Measurements from ENCODE around the gene C6orf120. TPM values are rescaled to one million over a fixed set of nuclear protein-coding genes. Genes with fewer than 3 reads are reported as not detected.

C6orf120 gene
- total and polyA plus RNA-seq, 2 of the 13 experiments (the other 11 are each of a cell fraction or from before 2014, with no cell fraction given) = 21.7 to 29.9 TPM

DNA sequence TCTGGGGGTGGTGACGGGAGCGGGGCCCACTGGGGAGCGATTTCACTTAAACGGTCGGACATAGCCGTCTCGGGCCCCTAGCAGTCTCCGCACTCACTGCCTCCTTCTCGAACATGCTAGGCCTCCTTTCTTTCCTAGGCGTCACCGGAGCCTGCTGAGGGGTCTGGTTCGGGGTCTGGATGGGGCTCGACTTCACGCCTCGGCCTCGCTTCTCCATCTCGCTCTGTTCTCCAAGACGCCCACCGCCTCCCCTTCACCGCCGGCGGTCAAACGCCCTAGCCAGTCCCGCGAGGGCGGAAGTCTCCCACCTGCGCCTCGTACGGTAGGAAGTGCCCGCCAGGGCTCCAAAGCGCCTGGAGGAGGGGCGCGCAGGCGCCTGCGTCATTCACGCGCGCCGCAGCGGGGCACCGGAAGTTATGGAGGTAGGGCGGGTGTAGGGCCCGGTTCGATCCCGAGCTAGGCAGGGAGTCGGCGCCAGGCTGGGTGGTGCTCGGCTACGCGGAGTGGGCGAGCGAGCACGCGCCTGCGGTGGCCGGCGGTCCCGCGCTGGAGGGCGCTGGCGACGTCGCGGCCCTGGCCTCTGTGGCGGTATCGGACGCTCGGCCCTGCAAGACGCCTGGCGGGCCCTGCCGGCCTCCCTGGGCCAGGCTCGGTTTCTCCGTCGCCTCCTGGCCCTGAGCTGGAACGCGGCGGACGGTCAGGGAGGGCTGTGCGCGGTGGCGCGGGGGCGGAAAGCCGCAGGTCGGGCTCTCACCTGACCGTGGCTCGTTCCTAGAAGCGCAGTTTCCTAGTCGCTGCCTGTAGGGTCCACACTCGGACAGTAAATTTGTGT is 49.5 kb downstream of the C6orf120 start, which contains the start of the genes DYNLT2 and ERMARD (continued):
- TF ChIP-seq HMG20A (CRISPR knock-in tag; IDR thresholded peaks at IDR 0.05; ENCODE audit: borderline replicate concordance) (no peak; the same call in 1 of the 2 replicates), ZMYM3 (CRISPR knock-in tag; IDR thresholded peaks at IDR 0.05) (no peak), ZNF644 (CRISPR knock-in tag; IDR thresholded peaks at IDR 0.05; ENCODE audit: low read depth) (no peak), MAFG (CRISPR knock-in tag; IDR thresholded peaks at IDR 0.05) (peak; percentile 52; the same call in 1 of the 2 replicates), HDAC1 (CRISPR knock-in tag; IDR thresholded peaks at IDR 0.05) (peak; percentile 98), ZNF543 (CRISPR knock-in tag; IDR thresholded peaks at IDR 0.05) (peak; percentile 97), PCBP1 (IDR thresholded peaks at IDR 0.05; ENCODE audit: borderline replicate concordance, low read depth, low read length) (peak; percentile 88; the same call in 1 of the 2 replicates), ZNF747 (CRISPR knock-in tag; IDR thresholded peaks at IDR 0.05; ENCODE audit: borderline replicate concordance) (peak; percentile 96), RFX3 (CRISPR knock-in tag; IDR thresholded peaks at IDR 0.05) (no peak; the same call in 1 of the 2 replicates), ZFP37 (CRISPR knock-in tag; IDR thresholded peaks at IDR 0.05; ENCODE audit: borderline replicate concordance) (peak; percentile 83; the same call in 1 of the 2 replicates), ZNF20 (CRISPR knock-in tag; IDR thresholded peaks at IDR 0.05) (no peak), KDM1A (CRISPR knock-in tag; IDR thresholded peaks at IDR 0.05) (no peak; the same call in 1 of the 2 replicates), ZNF496 (CRISPR knock-in tag; IDR thresholded peaks at IDR 0.05; ENCODE audit: insufficient replicate concordance) (no peak), ZNF740 (CRISPR knock-in tag; IDR thresholded peaks at IDR 0.05) (peak; percentile 87), NFATC3 (CRISPR knock-in tag; IDR thresholded peaks at IDR 0.05) (no peak), FOXA3 (CRISPR knock-in tag; IDR thresholded peaks at IDR 0.05) (peak; percentile 77), CBFB (CRISPR knock-in tag; IDR thresholded peaks at IDR 0.05) (peak; percentile 86), ZNF672 (CRISPR knock-in tag; IDR thresholded peaks at IDR 0.05) (no peak; the same call in 1 of the 2 replicates)
- TF ChIP-seq, protein P1, sequence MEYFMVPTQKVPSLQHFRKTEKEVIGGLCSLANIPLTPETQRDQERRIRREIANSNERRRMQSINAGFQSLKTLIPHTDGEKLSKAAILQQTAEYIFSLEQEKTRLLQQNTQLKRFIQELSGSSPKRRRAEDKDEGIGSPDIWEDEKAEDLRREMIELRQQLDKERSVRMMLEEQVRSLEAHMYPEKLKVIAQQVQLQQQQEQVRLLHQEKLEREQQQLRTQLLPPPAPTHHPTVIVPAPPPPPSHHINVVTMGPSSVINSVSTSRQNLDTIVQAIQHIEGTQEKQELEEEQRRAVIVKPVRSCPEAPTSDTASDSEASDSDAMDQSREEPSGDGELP (IDR thresholded peaks at IDR 0.05; ENCODE audit: borderline replicate concordance, low read depth) = peak; percentile 71; the same call in 1 of the 2 replicates
- TF ChIP-seq, protein P2, sequence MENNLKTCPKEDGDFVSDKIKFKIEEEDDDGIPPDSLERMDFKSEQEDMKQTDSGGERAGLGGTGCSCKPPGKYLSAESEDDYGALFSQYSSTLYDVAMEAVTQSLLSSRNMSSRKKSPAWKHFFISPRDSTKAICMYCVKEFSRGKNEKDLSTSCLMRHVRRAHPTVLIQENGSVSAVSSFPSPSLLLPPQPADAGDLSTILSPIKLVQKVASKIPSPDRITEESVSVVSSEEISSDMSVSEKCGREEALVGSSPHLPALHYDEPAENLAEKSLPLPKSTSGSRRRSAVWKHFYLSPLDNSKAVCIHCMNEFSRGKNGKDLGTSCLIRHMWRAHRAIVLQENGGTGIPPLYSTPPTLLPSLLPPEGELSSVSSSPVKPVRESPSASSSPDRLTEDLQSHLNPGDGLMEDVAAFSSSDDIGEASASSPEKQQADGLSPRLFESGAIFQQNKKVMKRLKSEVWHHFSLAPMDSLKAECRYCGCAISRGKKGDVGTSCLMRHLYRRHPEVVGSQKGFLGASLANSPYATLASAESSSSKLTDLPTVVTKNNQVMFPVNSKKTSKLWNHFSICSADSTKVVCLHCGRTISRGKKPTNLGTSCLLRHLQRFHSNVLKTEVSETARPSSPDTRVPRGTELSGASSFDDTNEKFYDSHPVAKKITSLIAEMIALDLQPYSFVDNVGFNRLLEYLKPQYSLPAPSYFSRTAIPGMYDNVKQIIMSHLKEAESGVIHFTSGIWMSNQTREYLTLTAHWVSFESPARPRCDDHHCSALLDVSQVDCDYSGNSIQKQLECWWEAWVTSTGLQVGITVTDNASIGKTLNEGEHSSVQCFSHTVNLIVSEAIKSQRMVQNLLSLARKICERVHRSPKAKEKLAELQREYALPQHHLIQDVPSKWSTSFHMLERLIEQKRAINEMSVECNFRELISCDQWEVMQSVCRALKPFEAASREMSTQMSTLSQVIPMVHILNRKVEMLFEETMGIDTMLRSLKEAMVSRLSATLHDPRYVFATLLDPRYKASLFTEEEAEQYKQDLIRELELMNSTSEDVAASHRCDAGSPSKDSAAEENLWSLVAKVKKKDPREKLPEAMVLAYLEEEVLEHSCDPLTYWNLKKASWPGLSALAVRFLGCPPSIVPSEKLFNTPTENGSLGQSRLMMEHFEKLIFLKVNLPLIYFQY (CRISPR knock-in tag; IDR thresholded peaks at IDR 0.05; ENCODE audit: borderline replicate concordance) = peak; percentile 94
- TF ChIP-seq, protein P3, sequence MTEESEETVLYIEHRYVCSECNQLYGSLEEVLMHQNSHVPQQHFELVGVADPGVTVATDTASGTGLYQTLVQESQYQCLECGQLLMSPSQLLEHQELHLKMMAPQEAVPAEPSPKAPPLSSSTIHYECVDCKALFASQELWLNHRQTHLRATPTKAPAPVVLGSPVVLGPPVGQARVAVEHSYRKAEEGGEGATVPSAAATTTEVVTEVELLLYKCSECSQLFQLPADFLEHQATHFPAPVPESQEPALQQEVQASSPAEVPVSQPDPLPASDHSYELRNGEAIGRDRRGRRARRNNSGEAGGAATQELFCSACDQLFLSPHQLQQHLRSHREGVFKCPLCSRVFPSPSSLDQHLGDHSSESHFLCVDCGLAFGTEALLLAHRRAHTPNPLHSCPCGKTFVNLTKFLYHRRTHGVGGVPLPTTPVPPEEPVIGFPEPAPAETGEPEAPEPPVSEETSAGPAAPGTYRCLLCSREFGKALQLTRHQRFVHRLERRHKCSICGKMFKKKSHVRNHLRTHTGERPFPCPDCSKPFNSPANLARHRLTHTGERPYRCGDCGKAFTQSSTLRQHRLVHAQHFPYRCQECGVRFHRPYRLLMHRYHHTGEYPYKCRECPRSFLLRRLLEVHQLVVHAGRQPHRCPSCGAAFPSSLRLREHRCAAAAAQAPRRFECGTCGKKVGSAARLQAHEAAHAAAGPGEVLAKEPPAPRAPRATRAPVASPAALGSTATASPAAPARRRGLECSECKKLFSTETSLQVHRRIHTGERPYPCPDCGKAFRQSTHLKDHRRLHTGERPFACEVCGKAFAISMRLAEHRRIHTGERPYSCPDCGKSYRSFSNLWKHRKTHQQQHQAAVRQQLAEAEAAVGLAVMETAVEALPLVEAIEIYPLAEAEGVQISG (CRISPR knock-in tag; IDR thresholded peaks at IDR 0.05) = peak; percentile 97
